HepG2 (cell line): Measurements from ENCODE around the gene TSPAN9. TPM values are rescaled to one million over a fixed set of nuclear protein-coding genes. Genes with fewer than 3 reads are reported as not detected.

ENCODE experiments used
- CEBPB ChIP-seq: IDR thresholded peaks from 2 replicates; pipeline ENCODE4 v1.6.1; 2011; ENCODE audit warnings: low read depth, low read length, improper control_type of control experiment, borderline replicate concordance
- GPBP1L1 ChIP-seq: sonication (generic); formaldehyde crosslinking; IDR thresholded peaks from 2 replicates; pipeline ENCODE4 v1.5.0; 2020; ENCODE audit warnings: mild to moderate bottlenecking, missing genetic modification reagents
- HES4 ChIP-seq: sonication (generic); formaldehyde crosslinking; IDR thresholded peaks from 2 replicates; pipeline ENCODE4 v1.9.0; 2021; ENCODE audit warnings: mild to moderate bottlenecking, missing genetic modification reagents, borderline replicate concordance
- KDM4B ChIP-seq: sonication (generic); formaldehyde crosslinking; IDR thresholded peaks from 2 replicates; pipeline ENCODE4 v1.4.0; 2020; ENCODE audit warnings: missing genetic modification reagents
- MAFG ChIP-seq: sonication (generic); formaldehyde crosslinking; IDR thresholded peaks from 2 replicates; pipeline ENCODE4 v1.5.1; 2020; ENCODE audit warnings: mild to moderate bottlenecking, missing genetic modification reagents
- MBD4 ChIP-seq: IDR thresholded peaks from 2 replicates; pipeline ENCODE4 v1.6.1; 2012; ENCODE audit warnings: low read length, inconsistent platforms, borderline replicate concordance
- MIXL1 ChIP-seq: IDR thresholded peaks from 2 replicates; pipeline ENCODE4 v1.6.1; 2016
- RXRB ChIP-seq: IDR thresholded peaks from 2 replicates; pipeline ENCODE4 v1.6.1; 2016; ENCODE audit warnings: borderline replicate concordance, missing genetic modification reagents, missing compliant biosample characterization
- SMYD3 ChIP-seq: sonication (generic); formaldehyde crosslinking; IDR thresholded peaks from 2 replicates; pipeline ENCODE4 v1.8.1; 2023; ENCODE audit warnings: mild to moderate bottlenecking, missing genetic modification reagents
- ZBTB40 ChIP-seq, 2 experiments: fragments of 450-650 bp in 1 of 2; sonication (generic) in 1 of 2; formaldehyde crosslinking in 1 of 2; IDR thresholded peaks; 2 replicates each; pipeline versions ENCODE4 v1.6.1 to v1.8.0; 2016 to 2022; ENCODE audit warnings: antibody characterized with exemption in 1 of 2, mild to moderate bottlenecking in 1 of 2, missing genetic modification reagents in 1 of 2
- ZC3H13 ChIP-seq: sonication (generic); formaldehyde crosslinking; IDR thresholded peaks from 2 replicates; pipeline ENCODE4 v1.8.1; 2023; ENCODE audit warnings: mild to moderate bottlenecking, missing genetic modification reagents, moderate library complexity
- ZMYM2 ChIP-seq: sonication (generic); formaldehyde crosslinking; IDR thresholded peaks from 2 replicates; pipeline ENCODE4 v1.8.0; 2022; ENCODE audit warnings: mild to moderate bottlenecking, missing genetic modification reagents
- ZNF30 ChIP-seq: sonication (generic); formaldehyde crosslinking; IDR thresholded peaks from 2 replicates; pipeline ENCODE4 v1.5.0; 2020; ENCODE audit warnings: mild to moderate bottlenecking, missing genetic modification reagents
- ZNF350 ChIP-seq: sonication (generic); formaldehyde crosslinking; IDR thresholded peaks from 2 replicates; pipeline ENCODE4 v1.4.0; 2020; ENCODE audit warnings: mild to moderate bottlenecking, low read depth, missing genetic modification reagents, borderline replicate concordance
- ZNF589 ChIP-seq: sonication (generic); formaldehyde crosslinking; conservative IDR thresholded peaks from 2 replicates; pipeline ENCODE4 v1.8.0; 2022; ENCODE audit warnings: mild to moderate bottlenecking, moderate library complexity, missing genetic modification reagents
- ZSCAN9 ChIP-seq: IDR thresholded peaks from 2 replicates; pipeline ENCODE4 v1.6.1; 2016; ENCODE audit warnings: borderline replicate concordance
- ZZZ3 ChIP-seq: sonication (generic); formaldehyde crosslinking; IDR thresholded peaks from 2 replicates; pipeline ENCODE4 v1.4.0; 2020; ENCODE audit warnings: missing genetic modification reagents, mild to moderate bottlenecking, borderline replicate concordance
- polyA plus RNA-seq, 8 experiments: library from polyadenylated mRNA; depleted of rRNA in 3 of 8; stranded (reverse) in 7 of 8; unstranded in 1 of 8; fragments of >200 nt; fragmentation: Illumina TruSeq in 4 of 8; extraction: Trizol in 4 of 8; gene quantifications; 2 replicates each; pipeline versions ENCODE4 v1.2.1 to v1.2.3, GENCODE V29; 2011 to 2016; ENCODE audit warnings: low read depth in 4 of 8, missing spikeins in 1 of 8, mixed read lengths in 1 of 8; ENCODE audit not compliant: insufficient read depth in 1 of 8
- total RNA-seq, 5 experiments: library from RNA; depleted of rRNA; stranded (reverse); fragments of >200 nt; fragmentation: Illumina TruSeq; extraction: Trizol; gene quantifications; 2 replicates each; pipeline ENCODE4 v1.2.3, GENCODE V29; 2016; ENCODE audit warnings: low read depth in 1 of 5

The TSPAN9 gene
- total and polyA plus RNA-seq, 2 of the 13 experiments (the other 11 are each of a cell fraction or from before 2014, with no cell fraction given): 18.1 to 42.3 TPM

GRCh38 chr12:3165078-3165980 lies 88.2 kb downstream of the TSPAN9 start (continued):
- TF ChIP-seq ZNF589 (CRISPR knock-in tag) (no peak), SMYD3 (CRISPR knock-in tag) (0 out of 2 replicates have a peak, but pooled peaks have one; percentile 80), MBD4 (no peak), MIXL1 (CRISPR knock-in tag) (peak; percentile 89), ZBTB40 (IDR thresholded peaks at IDR 0.05) (no peak), ZBTB40 (CRISPR knock-in tag; IDR thresholded peaks at IDR 0.05) (no peak; the same call in 1 of the 2 replicates), CEBPB (no peak), GPBP1L1 (CRISPR knock-in tag) (no peak), ZMYM2 (CRISPR knock-in tag) (peak; percentile 72; the same call in 1 of the 2 replicates), ZNF350 (CRISPR knock-in tag) (peak; percentile 60; the same call in 1 of the 2 replicates), KDM4B (CRISPR knock-in tag) (no peak), ZNF30 (CRISPR knock-in tag) (no peak), MAFG (no peak), HES4 (CRISPR knock-in tag) (no peak), ZZZ3 (CRISPR knock-in tag) (no peak), ZSCAN9 (CRISPR knock-in tag) (no peak; the same call in 1 of the 2 replicates), RXRB (CRISPR knock-in tag) (peak; percentile 72; the same call in 1 of the 2 replicates), ZC3H13 (CRISPR knock-in tag) (no peak)
